Loucy (cell line): ENCODE data around the gene PYGM.

Source experiments
- H2AFZ ChIP-seq: fragments of 200-600 bp; sonication (generic); 2 replicates; pipeline ENCODE4 v1.6.0; 2016; ENCODE audit warnings: antibody characterized with exemption, mild to moderate bottlenecking, low read length, moderate library complexity
- H3F3A ChIP-seq: fragments of 200-600 bp; 2 replicates; pipeline ENCODE4 v1.6.0; 2016; ENCODE audit warnings: antibody characterized with exemption, low read depth, mild to moderate bottlenecking
- H3K27me3 ChIP-seq: fragments of 200-600 bp; sonication (generic); 2 replicates; pipeline ENCODE4 v1.6.1; 2014; ENCODE audit warnings: low read length, mild to moderate bottlenecking; ENCODE audit not compliant: insufficient read depth, poor library complexity, severe bottlenecking
- H3K36me3 ChIP-seq: fragments of 200-600 bp; sonication (generic); 2 replicates; pipeline ENCODE4 v1.6.1; 2016; ENCODE audit warnings: low read length; ENCODE audit not compliant: insufficient read depth
- H3K4me1 ChIP-seq: fragments of 200-600 bp; sonication (generic); 2 replicates; pipeline ENCODE4 v1.5.1; 2014; ENCODE audit warnings: low read length, mild to moderate bottlenecking; ENCODE audit not compliant: insufficient read depth, poor library complexity, severe bottlenecking
- H3K4me2 ChIP-seq: fragments of 200-600 bp; sonication (generic); 2 replicates; pipeline ENCODE4 v1.6.0; 2014; ENCODE audit warnings: antibody characterized with exemption, low read length, low read depth, mild to moderate bottlenecking; ENCODE audit not compliant: poor library complexity, severe bottlenecking
- H3K4me3 ChIP-seq: fragments of 200-600 bp; sonication (generic); 2 replicates; pipeline ENCODE4 v1.5.1; 2014; ENCODE audit warnings: low read length, mild to moderate bottlenecking, mixed read lengths; ENCODE audit not compliant: poor library complexity, severe bottlenecking
- H3K79me2 ChIP-seq: fragments of 200-600 bp; sonication (generic); 2 replicates; pipeline ENCODE4 v1.6.1; 2014; ENCODE audit warnings: low read length; ENCODE audit not compliant: insufficient read depth
- H3K9ac ChIP-seq: fragments of 200-600 bp; sonication (generic); 2 replicates; pipeline ENCODE4 v1.6.0; 2014; ENCODE audit warnings: mild to moderate bottlenecking, low read depth, low read length, moderate library complexity; ENCODE audit not compliant: poor library complexity, severe bottlenecking
- H3K9me2 ChIP-seq: fragments of 200-600 bp; sonication (generic); replicated peaks from 2 replicates; pipeline ENCODE4 v1.6.1; 2016; ENCODE audit warnings: low read depth, low read length, mixed read lengths
- H3K9me3 ChIP-seq: fragments of 200-600 bp; sonication (generic); 2 replicates; pipeline ENCODE4 v1.6.1; 2014; ENCODE audit warnings: mild to moderate bottlenecking, antibody characterized with exemption, low read length, low read depth; ENCODE audit not compliant: insufficient read depth
- H4K20me1 ChIP-seq: fragments of 200-600 bp; sonication (generic); 2 replicates; pipeline ENCODE4 v1.6.0; 2014; ENCODE audit warnings: antibody characterized with exemption, low read length, mild to moderate bottlenecking; ENCODE audit not compliant: insufficient read depth, poor library complexity, severe bottlenecking
- CTCF ChIP-seq: fragments of 200-600 bp; sonication (generic); conservative IDR thresholded peaks from 2 replicates; pipeline ENCODE4 v1.5.1; 2014; ENCODE audit warnings: mild to moderate bottlenecking, antibody characterized with exemption, low read length
- EZH2phosphoT487 ChIP-seq: fragments of 200-600 bp; IDR thresholded peaks from 2 replicates; pipeline ENCODE4 v1.6.1; 2018; ENCODE audit warnings: antibody characterized with exemption, mild to moderate bottlenecking, moderate library complexity, borderline replicate concordance

The PYGM gene

DNA sequence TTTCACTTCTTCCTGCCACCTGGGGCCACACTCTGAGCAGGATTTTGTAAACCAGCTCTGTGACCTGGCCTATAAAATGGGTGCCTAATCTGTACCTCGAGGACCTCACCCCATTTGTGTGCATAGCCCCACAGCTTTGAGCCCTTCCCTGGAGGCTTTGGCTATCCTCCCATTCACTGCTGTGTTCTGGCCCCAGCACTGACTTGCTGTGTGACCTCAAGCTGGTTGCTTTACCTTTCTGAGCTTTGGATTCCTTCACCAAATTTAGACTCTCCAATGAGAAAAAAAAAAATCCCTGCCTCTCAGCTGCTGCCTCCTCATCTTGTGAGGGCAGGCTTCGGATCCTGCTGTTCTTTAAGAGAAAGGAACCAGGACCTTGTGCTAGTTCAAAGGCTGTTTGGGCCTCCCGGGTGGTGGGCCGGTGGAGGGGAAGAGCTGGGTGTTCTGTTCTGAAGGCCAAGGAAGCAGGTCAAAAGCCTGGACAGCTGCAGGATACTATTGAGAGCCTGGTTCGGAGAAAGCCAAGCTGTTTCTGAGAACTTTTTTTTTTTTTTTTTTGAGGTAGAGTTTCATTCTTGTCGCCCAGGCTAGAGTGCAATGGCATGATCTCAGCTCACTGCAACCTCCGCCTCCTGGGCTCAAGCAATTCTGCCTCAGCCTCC, 1.1 kb upstream of the PYGM start:
- no peak overlapping the region for H3K9ac ChIP-seq
- H3K9me2 ChIP-seq: no peaks in the 10 kb centered on the region
- H3K79me2 ChIP-seq: peaks cover 29% of the 10 kb centered on the region; the same call in 1 of the 2 replicates
- no peak overlapping the region for H3K4me2 ChIP-seq
- peaks cover 48% of the 10 kb centered on the region for H4K20me1 ChIP-seq
- H3K36me3 ChIP-seq: peaks cover 36% of the 10 kb centered on the region
- H2AFZ ChIP-seq: no peak overlapping the region
- TF ChIP-seq CTCF (no peak), EZH2phosphoT487 (no peak)
- H3K9me3 ChIP-seq: no peaks in the 10 kb centered on the region
- H3K27me3 ChIP-seq: no peaks in the 10 kb centered on the region
- H3K4me3 ChIP-seq: no peak overlapping the region
- H3K4me1 ChIP-seq: peaks cover 47% of the 10 kb centered on the region
- peaks cover 25% of the 10 kb centered on the region for H3F3A ChIP-seq

- Histone ChIP-seq H3F3A (peaks cover 13% of the 10 kb centered on the region), H3K4me2 (no peak overlapping the region), H3K27me3 (no peaks in the 10 kb centered on the region), H4K20me1 (peaks cover 31% of the 10 kb centered on the region), H3K9me3 (no peaks in the 10 kb centered on the region), H3K36me3 (peaks cover 20% of the 10 kb centered on the region; the same call in 1 of the 2 replicates), H3K9ac (no peak overlapping the region), H3K4me3 (no peak overlapping the region), H3K79me2 (peaks cover 16% of the 10 kb centered on the region; the same call in 1 of the 2 replicates), H3K4me1 (peaks cover 36% of the 10 kb centered on the region), H2AFZ (no peak overlapping the region), H3K9me2 (no peaks in the 10 kb centered on the region)
- TF ChIP-seq CTCF (no peak), EZH2phosphoT487 (no peak)
These were observed 548 bp downstream of the PYGM start for GRCh38 chr11:64759131-64759721.

GRCh38 chr11:64758330-64759079, 1.3 kb downstream of the PYGM start:
- peaks cover 29% of the 10 kb centered on the region for H3K4me1 ChIP-seq
- H3K4me2 ChIP-seq: no peak overlapping the region
- no peak overlapping the region for H3K4me3 ChIP-seq
- H2AFZ ChIP-seq: no peak overlapping the region
- peaks cover 24% of the 10 kb centered on the region for H4K20me1 ChIP-seq
- peaks cover 9% of the 10 kb centered on the region; the same call in 1 of the 2 replicates for H3K79me2 ChIP-seq
- no peaks in the 10 kb centered on the region for H3K9me2 ChIP-seq
- no peak overlapping the region for H3K9ac ChIP-seq
- H3K9me3 ChIP-seq: no peaks in the 10 kb centered on the region
- no peaks in the 10 kb centered on the region for H3K27me3 ChIP-seq
- TF ChIP-seq CTCF (no peak), EZH2phosphoT487 (no peak)
- peaks cover 13% of the 10 kb centered on the region; the same call in 1 of the 2 replicates for H3K36me3 ChIP-seq
- H3F3A ChIP-seq: peaks cover 5% of the 10 kb centered on the region
